ENCODE results near the gene KIF5A. TPM values are rescaled to one million over a fixed set of nuclear protein-coding genes. Genes with fewer than 3 reads are reported as not detected.
"Not testable (repeated sequence)": the region's sequence is repeated elsewhere in the genome, so short reads cannot be mapped to it uniquely, and the experiment has no call there.

The KIF5A gene
- total RNA-seq, 1 donor from 2014 or later = under 0.01 TPM

DNA sequence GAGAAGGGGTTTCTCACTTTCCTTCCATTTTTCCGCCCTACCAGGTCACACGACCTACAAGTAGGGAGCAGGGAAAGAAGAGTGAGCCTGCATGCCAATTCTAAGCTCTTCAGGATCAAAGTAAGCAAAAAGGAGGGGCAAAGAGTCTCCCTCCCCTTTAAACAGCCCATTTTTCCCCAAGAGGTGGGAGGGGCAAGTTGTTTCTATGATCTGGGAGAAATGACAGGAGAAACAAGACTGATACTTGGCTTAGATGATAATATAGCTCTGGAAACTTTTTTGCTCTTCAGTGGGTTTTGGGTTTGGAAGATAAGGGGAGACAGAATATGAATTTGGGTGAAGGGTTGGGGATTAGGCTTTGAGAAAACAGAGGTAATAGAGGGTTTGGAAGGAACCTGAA, 56.6 kb downstream of the KIF5A start:
- no peak for DNase-seq (ENCODE audit: low read depth in 2 of 2)

DNA sequence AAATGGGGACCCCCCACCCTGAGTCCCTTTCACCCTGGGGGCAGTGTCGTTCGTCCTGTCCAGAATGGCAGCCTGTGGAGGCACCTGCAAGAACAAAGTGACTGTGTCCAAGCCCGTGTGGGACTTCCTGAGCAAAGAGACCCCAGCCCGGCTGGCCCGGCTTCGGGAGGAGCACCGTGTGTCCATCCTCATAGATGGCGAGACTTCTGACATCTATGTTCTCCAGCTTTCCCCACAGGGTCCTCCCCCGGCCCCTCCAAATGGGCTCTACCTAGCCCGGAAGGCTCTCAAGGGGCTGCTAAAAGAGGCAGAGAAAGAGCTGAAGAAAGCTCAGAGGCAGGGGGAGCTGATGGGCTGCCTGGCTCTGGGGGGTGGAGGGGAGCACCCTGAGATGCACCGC, 57.0 kb downstream of the KIF5A start:
- DNase-seq (ENCODE audit: low read depth in 2 of 2) = no peak

DNA sequence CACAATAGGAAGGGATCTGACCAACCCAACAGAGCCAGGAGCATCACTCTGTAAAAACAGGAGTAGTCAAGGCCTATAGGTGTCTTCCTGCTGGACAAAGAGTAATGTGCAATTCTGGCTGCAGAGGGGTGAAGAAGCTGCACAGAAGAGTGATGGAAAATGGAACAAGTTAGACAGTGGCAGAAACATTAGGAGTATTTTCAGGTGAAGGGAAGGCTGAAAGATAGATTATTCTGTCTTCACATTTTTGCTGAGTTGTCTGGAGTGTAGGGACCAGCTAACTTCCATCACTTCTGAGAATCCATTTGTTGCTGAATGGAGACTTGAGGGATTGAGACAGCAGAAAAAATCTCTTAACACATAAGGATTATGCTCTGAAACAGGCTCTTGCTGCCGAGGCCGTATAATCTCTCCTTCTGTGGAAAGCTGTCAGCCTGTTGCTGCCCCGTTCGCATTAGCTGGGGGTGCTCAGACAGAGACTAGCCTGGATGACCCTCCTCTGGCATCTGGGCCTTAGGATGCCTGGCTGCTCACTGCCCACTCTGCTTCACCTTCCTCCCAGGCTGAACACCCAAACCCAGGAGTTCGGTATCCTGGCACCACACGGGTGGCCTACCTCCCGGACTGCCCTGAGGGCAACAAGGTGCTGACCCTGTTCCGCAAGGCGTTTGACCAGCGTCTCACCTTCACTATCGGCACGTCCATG, 58.3 kb downstream of the KIF5A start:
- no peak for DNase-seq (ENCODE audit: low read depth in 2 of 2)

GRCh38 chr12:57609101-57609780, 59.4 kb downstream of the KIF5A start:
- no peak for DNase-seq (ENCODE audit: low read depth in 2 of 2)

DNA sequence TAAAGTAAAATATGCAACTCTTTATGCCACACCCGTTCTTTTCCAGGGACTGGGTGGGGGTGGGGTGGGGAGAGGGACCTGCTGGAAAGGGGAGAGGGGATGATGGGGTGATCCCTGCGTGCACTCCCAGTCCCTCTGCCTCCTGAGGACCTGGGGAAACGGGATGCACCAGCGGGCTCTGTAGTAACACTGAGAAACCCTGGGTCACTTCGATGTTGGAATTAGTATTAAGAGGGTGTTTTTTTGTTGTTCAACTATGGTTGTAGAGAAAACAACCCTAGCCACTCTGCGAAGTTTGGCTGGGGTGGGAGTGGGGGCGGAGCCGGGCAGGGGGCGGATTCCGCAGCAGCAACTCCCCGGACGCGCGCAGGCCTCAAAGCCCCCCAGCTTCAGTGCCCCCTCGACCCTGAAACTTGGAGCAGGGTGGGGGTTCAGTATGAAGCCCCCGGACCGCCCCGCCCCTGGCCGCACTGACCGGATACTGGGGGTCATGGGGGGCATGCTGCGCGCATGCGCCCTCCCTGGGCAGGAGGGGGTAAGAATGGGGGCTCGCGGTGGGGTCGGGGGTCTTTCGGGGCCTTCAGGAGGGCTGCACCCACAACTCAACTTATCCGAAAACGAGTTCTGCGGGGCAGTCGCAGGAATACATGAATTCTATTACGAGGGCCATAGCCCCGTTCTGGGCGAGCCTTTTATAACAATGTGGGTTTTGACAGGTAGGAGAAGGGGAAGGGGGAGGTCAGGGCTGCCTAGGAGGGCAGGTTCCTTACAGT, 60.1 kb downstream of the KIF5A start:
- DNase-seq (ENCODE audit: low read depth in 2 of 2) = no peak

GRCh38 chr12:57610554-57611107, 60.8 kb downstream of the KIF5A start:
- DNase-seq (ENCODE audit: low read depth in 2 of 2) = no peak

DNA sequence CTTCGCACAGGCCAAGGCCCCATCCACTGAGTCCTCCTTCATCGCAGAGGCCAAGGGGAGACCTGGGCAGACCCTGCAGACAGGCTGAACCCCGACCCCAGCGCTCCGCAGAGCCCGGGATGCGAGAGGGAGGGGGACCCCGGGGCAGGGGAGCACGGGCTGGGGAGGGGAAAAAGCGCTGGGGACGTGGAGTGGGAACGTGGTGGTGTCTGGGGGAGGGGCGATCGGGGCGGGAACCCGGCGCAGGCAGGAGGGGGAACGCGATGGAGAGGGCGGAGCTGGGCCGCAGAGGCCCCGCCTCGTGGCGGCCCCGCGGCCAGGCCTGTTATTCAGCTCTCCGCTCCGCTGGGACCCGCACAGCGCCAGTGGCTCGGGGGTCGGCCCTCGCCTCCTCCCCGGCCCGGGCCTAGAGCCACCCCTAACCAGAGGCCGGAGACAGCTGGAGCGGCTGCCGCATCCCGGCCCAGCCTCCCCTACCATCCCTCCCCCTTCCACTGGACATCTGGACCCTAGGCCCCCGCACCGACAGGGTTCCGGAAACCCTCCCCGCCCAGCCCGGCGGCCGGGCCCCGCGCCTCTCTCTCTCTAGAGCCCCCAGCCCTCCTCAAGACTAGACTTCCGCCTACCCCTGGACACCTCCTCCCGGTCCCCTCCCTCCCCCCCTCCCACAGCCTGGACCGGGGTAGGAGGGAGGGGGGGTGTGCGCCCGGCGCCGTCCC, 61.4 kb downstream of the KIF5A start, which contains the start of gene ARHGEF25:
Gene ARHGEF25, plus strand, starts transcription at position 328 of the 719 bp plus-strand sequence. CDS start 460 bp downstream, outside the sequence.
- peak in 1 of 2 donors; percentile 30 for DNase-seq (ENCODE audit: low read depth in 2 of 2)

DNA sequence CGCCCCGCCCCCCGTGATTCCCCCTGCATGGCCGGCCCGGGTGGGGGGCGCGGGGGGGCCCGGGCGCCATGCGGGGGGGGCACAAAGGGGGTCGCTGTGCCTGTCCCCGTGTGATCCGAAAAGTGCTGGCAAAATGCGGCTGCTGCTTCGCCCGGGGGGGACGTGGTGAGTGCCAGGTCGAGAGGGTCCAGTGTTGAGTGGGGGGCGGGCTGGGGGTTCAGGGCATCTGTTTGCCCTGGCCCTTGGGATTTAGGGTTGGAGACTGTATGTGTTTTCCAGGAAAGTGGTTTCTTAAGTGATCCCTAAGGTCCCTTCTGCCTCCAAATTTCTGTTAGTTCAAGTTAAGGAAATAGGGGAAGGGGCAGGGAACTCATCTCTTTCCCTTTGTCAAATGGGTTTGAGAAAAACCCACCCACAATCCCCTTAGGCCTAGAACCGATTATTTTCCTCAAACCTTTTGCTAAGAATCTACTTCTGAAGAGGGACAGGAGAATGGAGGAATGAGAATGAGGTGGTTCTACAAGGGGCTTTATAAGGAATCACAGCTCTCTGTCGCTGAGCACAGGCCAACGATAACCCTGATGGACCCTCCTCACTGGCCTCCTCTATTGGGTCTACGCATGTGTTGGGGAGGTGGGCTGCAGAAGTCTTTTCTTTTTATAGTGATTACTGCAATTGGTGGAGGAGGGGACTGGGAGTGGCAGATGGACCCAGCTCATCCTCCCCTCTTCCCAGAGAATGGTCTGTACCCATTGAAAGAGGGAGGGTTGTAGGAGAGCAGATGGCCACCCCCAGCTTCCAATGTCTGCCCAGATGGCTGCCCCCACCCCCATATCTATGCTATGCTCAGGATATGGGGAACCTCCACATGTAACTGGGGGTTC, 62.2 kb downstream of the KIF5A start:
- DNase-seq (ENCODE audit: low read depth in 2 of 2) = no peak

- DNase-seq (ENCODE audit: low read depth in 2 of 2) = no peak
Measured at GRCh38 chr12:57612711-57613426, 63.0 kb downstream of the KIF5A start.

DNA sequence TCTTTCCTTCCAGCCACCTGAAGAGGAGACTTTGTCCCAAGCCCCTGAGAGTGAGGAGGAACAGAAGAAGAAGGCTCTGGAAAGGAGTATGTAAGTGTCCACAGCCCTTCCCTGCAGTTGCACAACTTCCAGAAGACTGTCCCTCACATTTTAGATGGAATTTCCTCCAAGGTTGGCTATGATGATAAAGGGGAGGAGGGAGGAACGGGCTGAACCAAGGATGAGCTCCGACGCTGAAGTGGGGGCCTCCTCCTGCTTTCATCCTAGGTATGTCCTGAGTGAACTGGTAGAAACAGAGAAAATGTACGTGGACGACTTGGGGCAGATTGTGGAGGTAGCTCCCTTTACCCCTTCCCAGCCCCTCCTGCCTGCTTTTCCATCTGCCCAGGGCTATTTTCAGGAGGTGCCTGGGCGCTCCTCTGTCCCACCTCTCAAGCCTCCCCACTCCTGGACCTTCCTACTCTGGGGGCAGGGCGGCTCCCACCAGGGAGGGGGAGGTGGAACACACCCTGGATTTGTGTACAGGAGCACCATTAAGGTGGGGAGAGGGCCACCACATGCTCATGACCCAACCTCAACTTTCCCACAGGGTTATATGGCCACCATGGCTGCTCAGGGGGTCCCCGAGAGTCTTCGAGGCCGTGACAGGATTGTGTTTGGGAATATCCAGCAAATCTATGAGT, 63.7 kb downstream of the KIF5A start:
- DNase-seq (ENCODE audit: low read depth in 2 of 2) = no peak

GRCh38 chr12:57614178-57614947, 64.5 kb downstream of the KIF5A start:
- DNase-seq (ENCODE audit: low read depth in 2 of 2) = no peak

GRCh38 chr12:57614948-57615500, 65.2 kb downstream of the KIF5A start:
- no peak for DNase-seq (ENCODE audit: low read depth in 2 of 2)

DNA sequence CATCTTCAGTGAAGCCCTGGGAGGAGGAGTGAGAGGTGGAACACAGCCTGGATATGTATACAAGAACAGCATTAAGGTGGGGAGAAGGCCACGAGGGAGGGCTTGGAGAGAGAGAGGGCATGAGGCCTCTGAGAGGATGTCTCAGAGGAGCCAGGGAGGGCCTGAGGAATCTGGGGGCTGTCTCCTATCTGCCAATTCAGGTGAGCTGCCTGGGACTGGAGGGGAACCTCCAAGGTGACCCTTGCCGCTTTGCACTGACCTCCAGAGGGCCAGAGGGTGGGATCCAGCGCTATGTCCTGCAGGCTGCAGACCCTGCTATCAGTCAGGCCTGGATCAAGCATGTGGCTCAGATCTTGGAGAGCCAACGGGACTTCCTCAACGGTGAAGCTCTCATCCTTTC, 65.8 kb downstream of the KIF5A start:
- DNase-seq (ENCODE audit: low read depth in 2 of 2) = no peak

GRCh38 chr12:57616383-57617101, 66.7 kb downstream of the KIF5A start:
- DNase-seq (ENCODE audit: low read depth in 2 of 2) = no peak

- DNase-seq (ENCODE audit: low read depth in 2 of 2) = no peak
Measured at GRCh38 chr12:57617942-57618341, 68.1 kb downstream of the KIF5A start.

GRCh38 chr12:57618431-57618830, 68.6 kb downstream of the KIF5A start:
- not testable (repeated sequence) for DNase-seq (ENCODE audit: low read depth in 2 of 2)

DNA sequence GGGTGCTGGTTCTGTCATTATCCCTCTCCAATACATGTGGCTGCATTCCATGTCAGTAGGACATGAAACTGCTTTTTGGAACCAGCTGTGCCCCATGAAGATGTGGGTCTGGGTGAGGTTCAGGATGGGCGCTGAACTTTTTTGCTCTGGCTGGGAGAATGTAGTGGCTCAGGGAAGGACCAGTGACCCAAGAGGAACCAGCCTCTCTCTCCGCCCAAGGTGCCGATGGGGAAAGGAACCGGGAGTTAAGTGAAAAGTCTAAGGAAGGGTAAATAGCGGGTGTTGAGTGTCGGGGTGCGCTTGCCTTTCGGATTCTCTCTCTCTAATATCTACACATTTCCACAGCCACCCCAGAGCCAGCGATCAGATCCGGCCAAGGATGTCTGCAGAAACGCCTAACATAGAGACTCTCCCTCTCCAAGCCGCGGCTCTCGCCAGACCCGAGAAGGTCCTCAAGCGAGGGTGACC, 69.2 kb downstream of the KIF5A start:
- no peak for DNase-seq (ENCODE audit: low read depth in 2 of 2)

All from lung microvascular endothelial cell (primary cell).